IMR-90 (cell line): ENCODE measurements around the gene PROCA1. TPM values are rescaled to one million over a fixed set of nuclear protein-coding genes. Genes with fewer than 3 reads are reported as not detected.

Source experiments
- ATAC-seq: fragments of 200-7000 bp; cut with Tn5 transposase; 2 replicates; pipeline ENCODE4 v1.9.1; 2020; ENCODE audit warnings: low read depth, mild to moderate bottlenecking, moderate library complexity
- BruUV-seq: library from RNA; stranded (reverse); fragments of 400-500 nt; replicated peaks from 2 replicates; lab custom pipeline; 2021; lab: Mats Ljungman, UMichigan
- CTCF ChIA-PET: fragments of 300-600 bp; formaldehyde crosslinking; extraction: SDS; loops from one replicate; lab custom pipeline; 2021; ENCODE audit warnings: antibody characterized with exemption; lab: Yijun Ruan, JAX
- POLR2A ChIA-PET: fragments of 300-600 bp; sonication (Branson Sonifier 250); formaldehyde crosslinking; loops from one replicate; lab custom pipeline; 2022; ENCODE audit warnings: antibody characterized with exemption; ENCODE audit not compliant: unreplicated experiment; lab: Charles Lee
- DNase-seq: peaks from one replicate; pipeline ENCODE4 v3.0.0; 2013
- H2AFZ ChIP-seq: replicated peaks from 2 replicates; pipeline ENCODE3; 2013; ENCODE audit warnings: low read length, mild to moderate bottlenecking; ENCODE audit not compliant: poor library complexity
- H2AK5ac ChIP-seq: 2 replicates; pipeline ENCODE4 v1.6.1; 2013; ENCODE audit warnings: low read depth, low read length, inconsistent platforms
- H2AK9ac ChIP-seq: replicated peaks from 2 replicates; pipeline ENCODE3; 2013; ENCODE audit warnings: mild to moderate bottlenecking, low read depth, low read length, moderate library complexity; ENCODE audit not compliant: poor library complexity
- H2BK120ac ChIP-seq: 2 replicates; pipeline ENCODE4 v1.6.1; 2013; ENCODE audit warnings: low read depth, low read length, inconsistent platforms
- H2BK15ac ChIP-seq: 3 replicates; pipeline ENCODE4 v1.6.1; 2013; ENCODE audit warnings: low read depth, low read length, inconsistent platforms
- H2BK20ac ChIP-seq: 2 replicates; pipeline ENCODE4 v1.6.1; 2013; ENCODE audit warnings: low read depth, mild to moderate bottlenecking, inconsistent platforms, low read length, moderate library complexity
- H2BK5ac ChIP-seq: 2 replicates; pipeline ENCODE4 v1.6.1; 2013; ENCODE audit warnings: mild to moderate bottlenecking, low read depth, low read length, inconsistent platforms; ENCODE audit not compliant: poor library complexity, severe bottlenecking
- H3K14ac ChIP-seq: replicated peaks from 2 replicates; pipeline ENCODE4 v1.6.1; 2013; ENCODE audit warnings: low read depth, low read length, inconsistent platforms
- H3K18ac ChIP-seq: 2 replicates; pipeline ENCODE4 v1.6.1; 2013; ENCODE audit warnings: low read depth, low read length, control low read depth
- H3K23ac ChIP-seq: 2 replicates; pipeline ENCODE4 v1.6.1; 2013; ENCODE audit warnings: low read depth, low read length, inconsistent platforms
- H3K27ac ChIP-seq: 2 replicates; pipeline ENCODE4 v1.5.1; 2013; ENCODE audit warnings: mild to moderate bottlenecking, control low read depth, low read length; ENCODE audit not compliant: insufficient read depth
- H3K27me3 ChIP-seq: 2 replicates; pipeline ENCODE4 v1.6.1; 2013; ENCODE audit warnings: low read length; ENCODE audit not compliant: control insufficient read depth, insufficient read depth
- H3K36me3 ChIP-seq: 2 replicates; pipeline ENCODE4 v1.6.1; 2013; ENCODE audit warnings: low read length, mixed read lengths; ENCODE audit not compliant: control insufficient read depth, insufficient read depth
- H3K4ac ChIP-seq: 2 replicates; pipeline ENCODE4 v1.6.1; 2013; ENCODE audit warnings: low read depth, low read length, inconsistent platforms
- H3K4me1 ChIP-seq: 2 replicates; pipeline ENCODE4 v1.6.1; 2013; ENCODE audit warnings: low read length, mixed read lengths; ENCODE audit not compliant: control insufficient read depth, insufficient read depth
- H3K4me2 ChIP-seq: 2 replicates; pipeline ENCODE4 v1.6.1; 2013; ENCODE audit warnings: low read depth, mild to moderate bottlenecking, control low read depth, low read length, moderate library complexity
- H3K4me3 ChIP-seq: 2 replicates; pipeline ENCODE4 v1.5.1; 2013; ENCODE audit warnings: low read depth, mild to moderate bottlenecking, control low read depth, low read length, moderate library complexity; ENCODE audit not compliant: insufficient read depth
- H3K56ac ChIP-seq: 2 replicates; pipeline ENCODE4 v1.6.1; 2013; ENCODE audit warnings: low read length, inconsistent platforms; ENCODE audit not compliant: insufficient read depth; ENCODE audit errors: extremely low read depth
- H3K79me1 ChIP-seq, 2 experiments: 2 replicates each; pipeline ENCODE4 v1.6.1; 2013; ENCODE audit warnings: low read length in 2 of 2, inconsistent platforms in 1 of 2, low read depth in 1 of 2
- H3K9ac ChIP-seq: 2 replicates; pipeline ENCODE4 v1.6.1; 2013; ENCODE audit warnings: low read depth, low read length, control low read depth
- H3K9me1 ChIP-seq: 2 replicates; pipeline ENCODE4 v1.6.1; 2013; ENCODE audit warnings: low read length, inconsistent platforms; ENCODE audit not compliant: insufficient read depth
- H3K9me3 ChIP-seq: 2 replicates; pipeline ENCODE4 v1.6.1; 2013; ENCODE audit warnings: low read length; ENCODE audit not compliant: control insufficient read depth, insufficient read depth
- H4K20me1 ChIP-seq: 2 replicates; pipeline ENCODE4 v1.6.1; 2013; ENCODE audit warnings: low read length, inconsistent platforms; ENCODE audit not compliant: insufficient read depth
- H4K5ac ChIP-seq: 2 replicates; pipeline ENCODE4 v1.6.1; 2013; ENCODE audit warnings: mild to moderate bottlenecking, low read depth, low read length, control low read depth
- H4K8ac ChIP-seq, 2 experiments: 2 replicates each; pipeline ENCODE4 v1.6.1; 2013; ENCODE audit warnings: low read depth in 2 of 2, low read length in 2 of 2, control low read depth in 1 of 2, inconsistent platforms in 1 of 2
- H4K91ac ChIP-seq: 2 replicates; pipeline ENCODE4 v1.6.1; 2013; ENCODE audit warnings: low read depth, low read length, inconsistent platforms; ENCODE audit not compliant: insufficient read depth
- BHLHE40 ChIP-seq: fragments of 150-350 bp; IDR thresholded peaks from 2 replicates; pipeline ENCODE4 v1.6.1; 2016; ENCODE audit warnings: mild to moderate bottlenecking, low read depth, low read length
- CEBPB ChIP-seq: IDR thresholded peaks from 2 replicates; pipeline ENCODE4 v1.6.1; 2012; ENCODE audit warnings: low read depth, low read length, improper control_type of control experiment
- CHD1 ChIP-seq: IDR thresholded peaks from 2 replicates; pipeline ENCODE4 v1.6.1; 2012; ENCODE audit warnings: low read depth, low read length, improper control_type of control experiment
- ELK1 ChIP-seq: fragments of 150-350 bp; IDR thresholded peaks from 2 replicates; pipeline ENCODE4 v1.6.1; 2016; ENCODE audit warnings: low read depth, mild to moderate bottlenecking, low read length, moderate library complexity, borderline replicate concordance
- FOS ChIP-seq: fragments of 150-350 bp; IDR thresholded peaks from 2 replicates; pipeline ENCODE4 v1.6.1; 2016; ENCODE audit warnings: low read depth, low read length
- MAFK ChIP-seq: IDR thresholded peaks from 2 replicates; pipeline ENCODE4 v1.6.1; 2012; ENCODE audit warnings: low read depth, low read length, improper control_type of control experiment
- MAZ ChIP-seq: IDR thresholded peaks from 2 replicates; pipeline ENCODE4 v1.6.1; 2012; ENCODE audit warnings: low read depth, mild to moderate bottlenecking, low read length, improper control_type of control experiment, moderate library complexity, borderline replicate concordance
- MXI1 ChIP-seq: IDR thresholded peaks from 2 replicates; pipeline ENCODE4 v1.6.1; 2012; ENCODE audit warnings: low read depth, mild to moderate bottlenecking, low read length, moderate library complexity, borderline replicate concordance
- NFE2L2 ChIP-seq: fragments of 150-350 bp; IDR thresholded peaks from 2 replicates; pipeline ENCODE4 v1.6.1; 2016; ENCODE audit warnings: low read depth, mild to moderate bottlenecking, low read length
- POLR2A ChIP-seq: IDR thresholded peaks from 2 replicates; pipeline ENCODE4 v1.6.1; 2012; ENCODE audit warnings: mild to moderate bottlenecking, low read depth, low read length
- RAD21 ChIP-seq: IDR thresholded peaks from 2 replicates; pipeline ENCODE4 v1.6.1; 2012; ENCODE audit warnings: low read length, improper control_type of control experiment
- RCOR1 ChIP-seq: IDR thresholded peaks from 2 replicates; pipeline ENCODE4 v1.6.1; 2012; ENCODE audit warnings: mild to moderate bottlenecking, low read length, improper control_type of control experiment; ENCODE audit not compliant: insufficient replicate concordance
- RFX5 ChIP-seq: IDR thresholded peaks from 2 replicates; pipeline ENCODE4 v1.8.0; 2012; ENCODE audit warnings: low read depth, mild to moderate bottlenecking, low read length, moderate library complexity
- SMC3 ChIP-seq: fragments of 150-350 bp; IDR thresholded peaks from 2 replicates; pipeline ENCODE4 v1.6.1; 2016; ENCODE audit warnings: low read depth, mild to moderate bottlenecking, antibody characterized with exemption, low read length, moderate library complexity
- USF2 ChIP-seq: fragments of 150-350 bp; IDR thresholded peaks from 2 replicates; pipeline ENCODE4 v1.6.1; 2017; ENCODE audit warnings: mild to moderate bottlenecking, antibody characterized with exemption, low read length, low read depth
- WGBS, 2 experiments: methylation state at CpG; one replicate each; pipeline versions ENCODE4 v1.1.5 to v1.1.7; 2013; ENCODE audit warnings: missing lambda C conversion rate in 2 of 2; ENCODE audit not compliant: insufficient read length in 1 of 2; ENCODE audit errors: extremely low coverage in 2 of 2; 5-methylcytosine and 5-hydroxymethylcytosine counted together
- dilution Hi-C: fragments of 300-500 bp; cut with HindIII; formaldehyde crosslinking; loops from one replicate; pipeline ENCODE4 v1.14.3; 2018; ENCODE audit warnings: low sequenced_read_pairs; ENCODE audit not compliant: unreplicated experiment
- in situ Hi-C: fragments of 300-500 bp; cut with MboI; formaldehyde crosslinking; loops from 3 replicates; pipeline ENCODE4 v1.14.3; 2019; ENCODE audit warnings: low sequenced_read_pairs, inconsistent platforms, mixed read lengths
- intact Hi-C: fragments of 100-400 bp; cut with micrococcal nuclease; formaldehyde crosslinking; loops from 2 replicates; pipeline ENCODE4 v1.10.0; 2022
- polyA plus RNA-seq, 3 experiments: library from polyadenylated mRNA; depleted of rRNA; stranded (reverse); fragments of >200 nt; gene quantifications; 2 replicates each; pipeline ENCODE4 v1.2.3, GENCODE V29; 2012; ENCODE audit warnings: low replicate concordance in 1 of 3
- total RNA-seq: library from RNA; depleted of rRNA; stranded (reverse); fragments of >200 nt; gene quantifications from 2 replicates; pipeline ENCODE4 v1.2.3, GENCODE V29; 2012

The PROCA1 gene
- total and polyA plus RNA-seq, 2 of the 4 experiments (the other 2 are of a cell fraction) = 0.36 to 1.7 TPM

DNA sequence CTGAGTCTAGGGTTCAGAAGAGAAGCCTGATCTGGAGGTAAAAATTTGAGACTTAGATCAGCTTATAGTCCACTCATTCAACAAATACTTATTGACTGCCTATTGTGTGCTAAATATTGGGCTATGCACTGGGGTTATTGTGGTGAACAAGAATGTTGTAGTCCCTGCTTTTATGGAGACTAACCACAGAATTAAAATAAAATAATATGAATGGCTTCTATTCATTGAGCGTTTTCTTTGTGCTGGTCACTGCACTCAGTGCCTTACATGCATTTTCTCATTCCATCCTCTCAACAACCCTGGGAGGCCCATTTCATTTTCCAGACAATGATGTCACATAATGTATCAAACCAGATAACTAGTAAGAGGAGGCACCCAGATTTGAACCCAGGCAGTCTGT lies 21.7 kb upstream of the PROCA1 start:
- WGBS, 2 experiments = no CpG with 5 or more reads among the region's 1 CpG
- Histone ChIP-seq H3K27ac (no peak overlapping the region), H3K4me2 (no peak overlapping the region), H3K9me3 (no peaks in the 10 kb centered on the region), H3K9me1 (no peaks in the 10 kb centered on the region), H4K5ac (no peak overlapping the region), H4K91ac (no peak overlapping the region), H2BK5ac (no peak overlapping the region), H3K79me1 (peaks cover 0 to 6% of the 10 kb centered on the region in 2 experiments; a peak in 1 of 4 replicates), H2BK15ac (no peak overlapping the region), H3K36me3 (no peaks in the 10 kb centered on the region), H3K9ac (no peak overlapping the region), H4K20me1 (no peaks in the 10 kb centered on the region; the same call in 1 of the 2 replicates), H4K8ac (no peak overlapping the region), H3K23ac (no peak overlapping the region), H2BK20ac (no peak overlapping the region), H3K56ac (no peak overlapping the region), H2AK5ac (no peak overlapping the region), H3K27me3 (no peaks in the 10 kb centered on the region), H3K4ac (no peak overlapping the region), H3K18ac (no peak overlapping the region), H2AFZ (no peak overlapping the region), H2AK9ac (no peak overlapping the region), H3K4me3 (no peak overlapping the region), H3K14ac (no peak overlapping the region), H3K4me1 (0 out of 2 replicates have a peak, but pooled peaks cover 2% of the 10 kb centered on the region), H2BK120ac (no peak overlapping the region)
- dilution Hi-C loops = no loop called here
- no peak for ATAC-seq
- BruUV-seq = no TSS peak
- CTCF ChIA-PET = no interaction called here
- in situ Hi-C loops = loop anchor here (10.0 kb wide), 1 partner anchor 371 kb away; no protein-coding TSS in a partner anchor
- no peak for DNase-seq
- TF ChIP-seq SMC3 (no peak), USF2 (no peak), MXI1 (no peak), NFE2L2 (no peak), RCOR1 (no peak), POLR2A (no peak), RAD21 (no peak), RFX5 (no peak), CEBPB (no peak), ELK1 (no peak), FOS (no peak), MAZ (no peak), CHD1 (no peak), MAFK (no peak), BHLHE40 (no peak)
- POLR2A ChIA-PET = no interaction called here
- intact Hi-C loops = no loop called here
